ENCODE data around the gene MUC12.
"Not testable (repeated sequence)": the region's sequence is repeated elsewhere in the genome, so short reads cannot be mapped to it uniquely, and the experiment has no call there.

MUC12 gene

GRCh38 chr7:100969066-100969615 lies at the start of gene MUC12:
Gene MUC12, plus strand, starts transcription at chr7:100969565. Its CDS starts 58 bp downstream, at chr7:100969623.
- no peak for DNase-seq

GRCh38 chr7:100919779-100920437 lies 49.5 kb upstream of the MUC12 start:
- DNase-seq = not testable (repeated sequence)

GRCh38 chr7:100921039-100921438 lies 48.3 kb upstream of the MUC12 start:
- DNase-seq = no peak

- DNase-seq = not testable (repeated sequence)
Measured at GRCh38 chr7:100923616-100924015, 45.7 kb upstream of the MUC12 start.

GRCh38 chr7:100929808-100930174 lies 39.6 kb upstream of the MUC12 start:
- DNase-seq = no peak

- DNase-seq = no peak
Measured at GRCh38 chr7:100933734-100934133, 35.6 kb upstream of the MUC12 start.

GRCh38 chr7:100935381-100935780 lies 34.0 kb upstream of the MUC12 start:
- not testable (repeated sequence) for DNase-seq

- DNase-seq = not testable (repeated sequence)
Measured at GRCh38 chr7:100936167-100936566, 33.2 kb upstream of the MUC12 start.

GRCh38 chr7:100942045-100942774 lies 27.2 kb upstream of the MUC12 start:
- DNase-seq = no peak

- DNase-seq = no peak
Measured at GRCh38 chr7:100943693-100944092, 25.7 kb upstream of the MUC12 start.

GRCh38 chr7:100944138-100944537 lies 25.2 kb upstream of the MUC12 start:
- DNase-seq = no peak

- no peak for DNase-seq
Measured at GRCh38 chr7:100946111-100946510, 23.3 kb upstream of the MUC12 start.

- DNase-seq = no peak
Measured at GRCh38 chr7:100946766-100947365, 22.5 kb upstream of the MUC12 start.

- DNase-seq = no peak
Measured at GRCh38 chr7:100947792-100948191, 21.6 kb upstream of the MUC12 start.

GRCh38 chr7:100949227-100949932 lies 20.0 kb upstream of the MUC12 start, which contains the start of gene MUC3A:
Gene MUC3A, plus strand, starts transcription at chr7:100949534. Its CDS starts 91 bp downstream, at chr7:100949625.
- no peak for DNase-seq

GRCh38 chr7:100949933-100950443 lies 19.4 kb upstream of the MUC12 start:
- DNase-seq = no peak

GRCh38 chr7:100951172-100951571 lies 18.2 kb upstream of the MUC12 start:
- no peak for DNase-seq

GRCh38 chr7:100951888-100952560 lies 17.3 kb upstream of the MUC12 start:
- DNase-seq = no peak

GRCh38 chr7:100952641-100953040 lies 16.7 kb upstream of the MUC12 start:
- DNase-seq = no peak

- no peak for DNase-seq
Measured at GRCh38 chr7:100957832-100958421, 11.4 kb upstream of the MUC12 start.

- no peak for DNase-seq
Measured at GRCh38 chr7:100959894-100960293, 9.5 kb upstream of the MUC12 start.

- no peak for DNase-seq
Measured at GRCh38 chr7:100962537-100962936, 6.8 kb upstream of the MUC12 start.
